Activated T-helper 1 cell treated with Interleukin-2 at 50 U/mL for 16 hours (primary cell): ENCODE results near the gene TMEM179B.

Source experiments
- DNase-seq: peaks from one replicate; pipeline ENCODE4 v3.0.0-alpha.2; 2020; ENCODE audit warnings: low read depth

Gene TMEM179B

DNA sequence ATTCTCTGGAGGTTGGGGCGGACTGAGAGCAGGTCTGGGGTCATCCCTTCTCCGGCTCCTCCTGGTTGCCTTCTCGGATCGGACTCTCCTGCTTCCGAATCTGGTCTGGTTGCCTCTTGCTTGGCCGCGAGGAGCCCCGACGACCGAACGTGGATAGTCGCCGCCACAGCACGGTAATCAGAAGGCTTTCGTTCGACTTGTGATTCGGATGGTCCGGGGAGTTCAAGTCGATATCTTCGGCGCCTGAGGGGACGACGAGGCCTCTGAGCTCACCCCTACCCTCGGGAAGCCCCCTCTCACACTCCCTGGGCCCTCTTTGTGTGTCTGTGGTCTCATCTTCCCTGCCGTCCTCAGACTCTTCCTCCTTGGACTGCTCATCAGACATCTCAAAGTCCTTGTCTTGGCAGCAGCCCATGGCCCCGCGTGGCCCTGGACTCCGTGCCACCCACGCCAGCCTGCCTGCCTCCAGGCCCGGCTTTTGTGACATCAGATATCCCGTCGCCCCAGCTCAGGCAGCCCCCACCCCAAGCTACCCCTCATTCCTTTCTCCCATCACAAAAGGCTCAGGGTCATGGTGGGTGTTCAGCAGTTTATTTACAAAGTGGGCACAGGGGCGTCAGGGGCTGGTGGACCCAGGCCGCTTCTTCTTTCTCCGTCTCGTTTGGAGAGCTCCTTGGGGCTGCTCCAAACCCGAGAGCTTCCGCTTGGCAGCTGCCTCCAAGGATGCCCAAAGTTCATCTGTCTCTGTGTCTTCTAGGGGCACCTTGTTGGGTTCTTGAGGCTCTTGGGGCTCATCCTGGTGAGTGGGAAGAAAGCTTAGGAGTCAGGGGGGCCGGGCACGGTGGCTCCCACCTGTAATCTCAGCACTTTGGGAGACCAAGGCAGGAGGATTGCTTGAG is 45.4 kb downstream of the TMEM179B start, which contains the start of gene TEX54:
TSS of gene TEX54 (minus strand) at position 506 of the 899 bp plus-strand sequence.
- no peak for DNase-seq

DNA sequence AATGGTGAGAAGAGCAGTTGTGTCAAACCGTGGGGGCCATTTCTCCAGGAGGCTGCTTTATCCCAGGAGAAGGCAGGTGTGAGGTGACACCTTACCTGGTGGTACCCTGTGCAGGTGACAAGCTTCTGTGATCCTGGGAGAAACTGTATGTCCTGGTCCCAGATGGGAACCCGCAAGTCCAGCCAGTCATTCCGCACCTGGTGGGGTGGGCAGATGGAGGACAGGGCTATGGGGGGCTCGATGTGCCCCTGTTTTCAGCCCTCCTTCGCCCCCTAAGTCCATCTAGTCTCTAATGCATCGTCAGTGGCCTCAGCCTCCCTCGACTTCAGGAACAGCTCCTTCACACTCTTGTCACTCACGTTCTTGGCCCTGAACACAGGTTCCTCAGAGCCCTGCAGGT is 48.1 kb downstream of the TMEM179B start:
- DNase-seq: no peak

DNA sequence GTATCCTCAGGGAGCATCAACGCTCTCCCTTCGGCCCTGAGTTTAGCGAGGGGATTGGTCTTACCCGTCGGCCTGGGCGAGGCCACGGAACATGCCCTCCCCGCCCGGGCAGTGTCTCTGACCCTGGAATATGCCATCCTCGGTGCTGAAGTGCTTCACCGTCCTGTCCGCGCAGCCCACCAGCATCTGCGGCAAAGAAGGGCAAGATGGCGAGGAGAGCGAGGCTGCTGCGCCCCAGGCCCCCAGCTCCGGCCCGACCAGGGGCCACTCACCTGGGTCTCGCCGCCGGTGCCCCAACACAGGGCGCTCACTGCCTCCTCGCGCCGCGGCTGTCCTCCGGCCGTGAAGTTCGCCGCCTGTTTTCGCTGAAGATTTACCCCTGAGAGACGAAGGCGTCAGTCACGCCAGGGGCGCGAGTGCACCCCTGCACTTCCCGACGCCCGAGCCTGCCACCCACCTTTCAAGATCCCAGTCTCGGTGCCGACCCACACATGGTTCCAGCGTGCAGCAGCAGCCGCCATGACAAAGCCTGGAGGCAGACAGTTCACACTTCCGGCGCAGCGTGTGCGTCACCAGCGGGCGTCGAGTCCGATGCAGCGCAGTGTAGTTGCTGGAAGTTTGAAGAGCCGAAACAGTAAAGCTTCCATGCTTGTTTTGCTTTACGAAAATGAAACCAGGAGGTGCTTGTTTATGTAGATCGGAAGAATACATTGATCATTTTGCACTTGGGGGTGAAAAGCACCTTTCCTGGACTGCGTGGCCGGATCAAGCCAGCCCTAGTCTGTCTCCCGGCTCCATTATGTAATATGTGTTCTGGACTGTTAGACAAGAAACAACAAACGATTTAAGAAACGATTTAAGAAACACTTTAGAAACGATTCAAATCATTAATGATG is 52.1 kb downstream of the TMEM179B start, which contains the start of gene WDR74:
TSS of gene WDR74 (minus strand) at position 541 of the 896 bp plus-strand sequence. CDS start at position 521, 20 bp downstream.
- peak; percentile 87 for DNase-seq
